Neural crest cell (in vitro differentiated cells): ENCODE measurements around the gene PNMA5. TPM values are rescaled to one million over a fixed set of nuclear protein-coding genes. Genes with fewer than 3 reads are reported as not detected.
"Not testable (repeated sequence)": the region's sequence is repeated elsewhere in the genome, so short reads cannot be mapped to it uniquely, and the experiment has no call there.

ENCODE experiments used
- DNase-seq: peaks from one replicate; pipeline ENCODE4 v3.0.0; 2021; ENCODE audit warnings: low read depth, mixed read lengths, low spot score
- H3K27ac Mint-ChIP-seq: one replicate; pipeline ENCODE4 v1.8.0; 2021; ENCODE audit warnings: mild to moderate bottlenecking, mixed read lengths; ENCODE audit not compliant: unreplicated experiment
- H3K27me3 Mint-ChIP-seq: 2 replicates; pipeline ENCODE4 v1.8.0; 2021; ENCODE audit warnings: low read depth, mild to moderate bottlenecking, mixed read lengths
- H3K36me3 Mint-ChIP-seq: 2 replicates; pipeline ENCODE4 v1.8.0; 2021; ENCODE audit warnings: low read depth, mild to moderate bottlenecking, mixed read lengths
- H3K4me1 Mint-ChIP-seq: 2 replicates; pipeline ENCODE4 v1.8.0; 2021; ENCODE audit warnings: mixed read lengths
- H3K4me3 Mint-ChIP-seq: one replicate; pipeline ENCODE4 v1.8.0; 2021; ENCODE audit warnings: mild to moderate bottlenecking, mixed read lengths
- H3K9me3 Mint-ChIP-seq: 2 replicates; pipeline ENCODE4 v1.8.0; 2021; ENCODE audit warnings: mixed read lengths
- total RNA-seq: library from RNA; stranded (reverse); gene quantifications from 2 replicates; pipeline ENCODE4 v1.2.1, GENCODE V29; 2021
- TF ChIP-seq, protein P1 (sequence below): fragments of 200-600 bp; sonication (generic); conservative IDR thresholded peaks from 2 replicates; pipeline ENCODE4 v1.5.0; 2021; ENCODE audit warnings: antibody characterized with exemption, mild to moderate bottlenecking

PNMA5 gene
- total RNA-seq, 1 donor from 2014 or later: not detected

- peaks cover 11% of the 10 kb centered on the region for H3K9me3 Mint-ChIP-seq
- TF ChIP-seq, protein P1, sequence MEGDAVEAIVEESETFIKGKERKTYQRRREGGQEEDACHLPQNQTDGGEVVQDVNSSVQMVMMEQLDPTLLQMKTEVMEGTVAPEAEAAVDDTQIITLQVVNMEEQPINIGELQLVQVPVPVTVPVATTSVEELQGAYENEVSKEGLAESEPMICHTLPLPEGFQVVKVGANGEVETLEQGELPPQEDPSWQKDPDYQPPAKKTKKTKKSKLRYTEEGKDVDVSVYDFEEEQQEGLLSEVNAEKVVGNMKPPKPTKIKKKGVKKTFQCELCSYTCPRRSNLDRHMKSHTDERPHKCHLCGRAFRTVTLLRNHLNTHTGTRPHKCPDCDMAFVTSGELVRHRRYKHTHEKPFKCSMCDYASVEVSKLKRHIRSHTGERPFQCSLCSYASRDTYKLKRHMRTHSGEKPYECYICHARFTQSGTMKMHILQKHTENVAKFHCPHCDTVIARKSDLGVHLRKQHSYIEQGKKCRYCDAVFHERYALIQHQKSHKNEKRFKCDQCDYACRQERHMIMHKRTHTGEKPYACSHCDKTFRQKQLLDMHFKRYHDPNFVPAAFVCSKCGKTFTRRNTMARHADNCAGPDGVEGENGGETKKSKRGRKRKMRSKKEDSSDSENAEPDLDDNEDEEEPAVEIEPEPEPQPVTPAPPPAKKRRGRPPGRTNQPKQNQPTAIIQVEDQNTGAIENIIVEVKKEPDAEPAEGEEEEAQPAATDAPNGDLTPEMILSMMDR: no peak
- no peak for DNase-seq
- no peaks in the 10 kb centered on the region for H3K36me3 Mint-ChIP-seq
- H3K4me3 Mint-ChIP-seq: no peak overlapping the region
- H3K27me3 Mint-ChIP-seq: peaks cover 55% of the 10 kb centered on the region
- H3K27ac Mint-ChIP-seq: no peak overlapping the region
- no peaks in the 10 kb centered on the region for H3K4me1 Mint-ChIP-seq
These were observed 25.2 kb upstream of the PNMA5 start for GRCh38 chrX:153019166-153019565.

- peaks cover 11% of the 10 kb centered on the region for H3K9me3 Mint-ChIP-seq
- H3K36me3 Mint-ChIP-seq, H3K4me3 Mint-ChIP-seq, H3K4me1 Mint-ChIP-seq, H3K27ac Mint-ChIP-seq, DNase-seq: not testable (repeated sequence)
- peaks cover 64% of the 10 kb centered on the region for H3K27me3 Mint-ChIP-seq
These were observed 23.3 kb upstream of the PNMA5 start for GRCh38 chrX:153017174-153017573.

- DNase-seq: no peak
- H3K36me3 Mint-ChIP-seq: peaks cover 7% of the 10 kb centered on the region
- peaks cover 19% of the 10 kb centered on the region for H3K9me3 Mint-ChIP-seq
- H3K27ac Mint-ChIP-seq: no peak overlapping the region
- no peak overlapping the region for H3K4me3 Mint-ChIP-seq
- peaks cover 24% of the 10 kb centered on the region for H3K27me3 Mint-ChIP-seq
- no peaks in the 10 kb centered on the region for H3K4me1 Mint-ChIP-seq
- TF ChIP-seq, protein P1: no peak
These were observed 10.9 kb upstream of the PNMA5 start for GRCh38 chrX:153004780-153005179.

- DNase-seq: no peak
- Mint-ChIP-seq H3K9me3 (peaks cover 19% of the 10 kb centered on the region), H3K4me1 (no peaks in the 10 kb centered on the region), H3K36me3 (peaks cover 7% of the 10 kb centered on the region), H3K27ac (no peak overlapping the region), H3K4me3 (no peak overlapping the region), H3K27me3 (peaks cover 28% of the 10 kb centered on the region)
- TF ChIP-seq, protein P1: no peak
These were observed 10.1 kb upstream of the PNMA5 start for GRCh38 chrX:153003981-153004380.

DNA sequence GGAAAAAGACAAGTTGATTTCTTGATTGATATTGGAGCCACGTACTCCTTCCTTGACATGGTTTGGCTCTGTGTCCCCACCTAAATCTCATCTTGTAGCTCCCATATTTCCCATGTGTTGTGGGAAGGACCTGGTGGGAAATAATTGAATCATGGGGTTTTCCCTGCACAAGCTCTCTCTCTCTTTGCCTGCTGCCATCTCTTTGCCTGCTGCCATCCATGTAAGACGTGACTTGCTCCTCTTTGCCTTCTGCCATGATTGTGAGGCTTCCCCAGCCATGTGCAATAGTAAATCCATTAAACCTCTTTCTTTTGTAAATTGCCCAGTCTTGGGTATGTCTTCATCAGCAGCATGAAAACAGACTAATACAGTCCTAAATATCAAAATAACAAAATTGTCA, 8.3 kb upstream of the PNMA5 start:
- not testable (repeated sequence) for H3K4me3 Mint-ChIP-seq, H3K27ac Mint-ChIP-seq, H3K36me3 Mint-ChIP-seq, H3K4me1 Mint-ChIP-seq, DNase-seq
- H3K27me3 Mint-ChIP-seq: peaks cover 21% of the 10 kb centered on the region
- H3K9me3 Mint-ChIP-seq: peaks cover 15% of the 10 kb centered on the region

DNA sequence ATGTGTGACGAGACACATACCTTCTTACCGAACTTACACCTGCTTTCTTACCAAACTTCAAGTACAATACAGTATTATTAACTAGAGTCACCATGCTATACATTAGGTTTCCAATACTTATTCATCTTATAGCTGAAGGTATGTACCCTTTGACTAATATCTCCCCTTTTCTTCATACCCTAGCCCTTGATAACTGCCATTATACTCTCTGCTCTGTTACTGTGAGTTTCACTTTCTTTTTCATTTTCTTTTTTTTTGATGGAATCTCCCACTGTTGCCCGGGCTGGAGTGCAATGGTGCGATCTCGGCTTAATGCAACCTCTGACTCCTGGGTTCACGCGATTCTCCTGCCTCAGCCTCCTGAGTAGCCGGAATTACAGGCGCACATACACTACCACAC, 3.4 kb upstream of the PNMA5 start:
- DNase-seq: no peak
- Mint-ChIP-seq H3K9me3 (peaks cover 7% of the 10 kb centered on the region), H3K27ac (no peak overlapping the region), H3K4me3 (no peak overlapping the region), H3K4me1 (no peaks in the 10 kb centered on the region), H3K36me3 (no peaks in the 10 kb centered on the region), H3K27me3 (peaks cover 6% of the 10 kb centered on the region)
- TF ChIP-seq, protein P1: no peak

GRCh38 chrX:152992115-152992514, 1.8 kb downstream of the PNMA5 start:
- H3K4me3 Mint-ChIP-seq: no peak overlapping the region
- H3K27me3 Mint-ChIP-seq: no peaks in the 10 kb centered on the region
- H3K36me3 Mint-ChIP-seq: no peaks in the 10 kb centered on the region
- H3K9me3 Mint-ChIP-seq: peaks cover 2% of the 10 kb centered on the region
- H3K27ac Mint-ChIP-seq: no peak overlapping the region
- no peaks in the 10 kb centered on the region for H3K4me1 Mint-ChIP-seq
- TF ChIP-seq, protein P1: no peak
- DNase-seq: no peak
